ENCODE data around the gene LRBA. TPM values are rescaled to one million over a fixed set of nuclear protein-coding genes. Genes with fewer than 3 reads are reported as not detected.

The LRBA gene
- polyA plus RNA-seq, 3 donors from 2014 or later, result 18.1 to 25.3 (median 19.6) TPM

GRCh38 chr4:150323406-150324325 lies 691.4 kb downstream of the LRBA start:
- Mint-ChIP-seq H3K4me3 (no peak overlapping the region), H3K36me3 (peaks cover 4 to 18% (median 18%) of the 10 kb centered on the region in 3 donors), H3K27ac (no peak overlapping the region), H3K27me3 (ENCODE audit: low read depth in 3 of 3) (peaks cover 0 to 7% (median 0%) of the 10 kb centered on the region in 3 donors), H3K9me3 (no peaks in the 10 kb centered on the region), H3K4me1 (peaks cover 15 to 21% of the 10 kb centered on the region in 2 donors)
- DNase-seq, result no peak

- no peak overlapping the region for H3K27ac Mint-ChIP-seq
- peaks cover 15 to 18% of the 10 kb centered on the region in 2 donors for H3K4me1 Mint-ChIP-seq
- peaks cover 0 to 7% (median 0%) of the 10 kb centered on the region in 3 donors for H3K27me3 Mint-ChIP-seq (ENCODE audit: low read depth in 3 of 3)
- H3K9me3 Mint-ChIP-seq, result no peaks in the 10 kb centered on the region
- no peak for DNase-seq
- no peak overlapping the region for H3K4me3 Mint-ChIP-seq
- H3K36me3 Mint-ChIP-seq, result peaks cover 4 to 22% (median 21%) of the 10 kb centered on the region in 3 donors
These were observed 692.4 kb downstream of the LRBA start for GRCh38 chr4:150322646-150323045.

- Mint-ChIP-seq H3K4me1 (peaks cover 4 to 9% of the 10 kb centered on the region in 2 donors), H3K9me3 (no peaks in the 10 kb centered on the region), H3K36me3 (peaks cover 8 to 30% (median 25%) of the 10 kb centered on the region in 3 donors), H3K27me3 (ENCODE audit: low read depth in 3 of 3) (peaks cover 0 to 3% (median 2%) of the 10 kb centered on the region in 3 donors), H3K4me3 (no peak overlapping the region), H3K27ac (no peak overlapping the region)
- DNase-seq, result no peak
These were observed 694.0 kb downstream of the LRBA start for GRCh38 chr4:150321113-150321512.

- H3K4me1 Mint-ChIP-seq, result no peaks in the 10 kb centered on the region
- no peak overlapping the region for H3K27ac Mint-ChIP-seq
- peaks cover 14 to 28% (median 17%) of the 10 kb centered on the region in 3 donors for H3K36me3 Mint-ChIP-seq
- no peak overlapping the region for H3K4me3 Mint-ChIP-seq
- peaks cover 0 to 2% (median under 1%) of the 10 kb centered on the region in 3 donors for H3K27me3 Mint-ChIP-seq (ENCODE audit: low read depth in 3 of 3)
- no peak for DNase-seq
- no peaks in the 10 kb centered on the region for H3K9me3 Mint-ChIP-seq
These were observed 696.1 kb downstream of the LRBA start for GRCh38 chr4:150318971-150319370.

- DNase-seq, result no peak
- H3K27ac Mint-ChIP-seq, result no peak overlapping the region
- peaks cover 0 to 2% (median 0%) of the 10 kb centered on the region in 3 donors for H3K27me3 Mint-ChIP-seq (ENCODE audit: low read depth in 3 of 3)
- no peak overlapping the region for H3K4me3 Mint-ChIP-seq
- H3K4me1 Mint-ChIP-seq, result no peaks in the 10 kb centered on the region
- no peaks in the 10 kb centered on the region for H3K9me3 Mint-ChIP-seq
- peaks cover 14 to 28% (median 17%) of the 10 kb centered on the region in 3 donors for H3K36me3 Mint-ChIP-seq
These were observed 696.6 kb downstream of the LRBA start for GRCh38 chr4:150318527-150318926.

- H3K9me3 Mint-ChIP-seq, result no peaks in the 10 kb centered on the region
- no peaks in the 10 kb centered on the region for H3K4me1 Mint-ChIP-seq
- peak overlapping the region in 1 of 6 donors; percentile 24 for H3K27ac Mint-ChIP-seq
- H3K36me3 Mint-ChIP-seq, result peaks cover 14 to 28% (median 14%) of the 10 kb centered on the region in 3 donors
- H3K27me3 Mint-ChIP-seq (ENCODE audit: low read depth in 3 of 3), result peaks cover 0 to 2% (median 0%) of the 10 kb centered on the region in 3 donors
- no peak overlapping the region for H3K4me3 Mint-ChIP-seq
- DNase-seq, result no peak
These were observed 698.5 kb downstream of the LRBA start for GRCh38 chr4:150316332-150317205.

- Mint-ChIP-seq H3K4me3 (no peak overlapping the region), H3K27ac (no peak overlapping the region), H3K36me3 (peaks cover 10 to 23% (median 14%) of the 10 kb centered on the region in 3 donors), H3K27me3 (ENCODE audit: low read depth in 3 of 3) (peaks cover 0 to 2% (median 0%) of the 10 kb centered on the region in 3 donors), H3K4me1 (no peaks in the 10 kb centered on the region), H3K9me3 (no peaks in the 10 kb centered on the region)
- DNase-seq, result no peak
These were observed 699.4 kb downstream of the LRBA start for GRCh38 chr4:150315691-150316090.

GRCh38 chr4:150315175-150315574 lies 699.9 kb downstream of the LRBA start:
- no peak overlapping the region for H3K4me3 Mint-ChIP-seq
- peaks cover 0 to 2% (median 0%) of the 10 kb centered on the region in 3 donors for H3K27me3 Mint-ChIP-seq (ENCODE audit: low read depth in 3 of 3)
- no peaks in the 10 kb centered on the region for H3K4me1 Mint-ChIP-seq
- H3K9me3 Mint-ChIP-seq, result no peaks in the 10 kb centered on the region
- peaks cover 10 to 23% (median 14%) of the 10 kb centered on the region in 3 donors for H3K36me3 Mint-ChIP-seq
- no peak overlapping the region for H3K27ac Mint-ChIP-seq
- DNase-seq, result no peak

GRCh38 chr4:150314031-150314430 lies 701.1 kb downstream of the LRBA start:
- H3K9me3 Mint-ChIP-seq, result no peaks in the 10 kb centered on the region

GRCh38 chr4:150310159-150310895 lies 704.8 kb downstream of the LRBA start:
- Mint-ChIP-seq H3K27me3 (ENCODE audit: low read depth in 3 of 3) (no peaks in the 10 kb centered on the region), H3K27ac (no peak overlapping the region), H3K36me3 (peaks cover 0 to 6% (median 5%) of the 10 kb centered on the region in 3 donors), H3K4me1 (no peaks in the 10 kb centered on the region), H3K4me3 (no peak overlapping the region), H3K9me3 (no peaks in the 10 kb centered on the region)
- no peak for DNase-seq

More at GRCh38 chr4:150314031-150314430, 701.1 kb downstream of the LRBA start:
- DNase-seq, result no peak
- peaks cover 8 to 20% (median 10%) of the 10 kb centered on the region in 3 donors for H3K36me3 Mint-ChIP-seq
- no peak overlapping the region for H3K27ac Mint-ChIP-seq
- no peak overlapping the region for H3K4me3 Mint-ChIP-seq
- H3K4me1 Mint-ChIP-seq, result no peaks in the 10 kb centered on the region
- H3K27me3 Mint-ChIP-seq (ENCODE audit: low read depth in 3 of 3), result peaks cover 0 to 2% (median 0%) of the 10 kb centered on the region in 3 donors

GRCh38 chr4:150308824-150309472 lies 706.1 kb downstream of the LRBA start:
- Mint-ChIP-seq H3K27me3 (ENCODE audit: low read depth in 3 of 3) (no peaks in the 10 kb centered on the region), H3K9me3 (no peaks in the 10 kb centered on the region), H3K27ac (no peak overlapping the region), H3K36me3 (peaks cover 0 to 3% (median 0%) of the 10 kb centered on the region in 3 donors), H3K4me1 (no peaks in the 10 kb centered on the region), H3K4me3 (no peak overlapping the region)
- no peak for DNase-seq

- peaks cover 3% of the 10 kb centered on the region in 3 donors for H3K36me3 Mint-ChIP-seq
- no peaks in the 10 kb centered on the region for H3K4me1 Mint-ChIP-seq
- H3K27me3 Mint-ChIP-seq (ENCODE audit: low read depth in 3 of 3), result no peaks in the 10 kb centered on the region
- no peak for DNase-seq
- H3K9me3 Mint-ChIP-seq, result no peaks in the 10 kb centered on the region
- H3K27ac Mint-ChIP-seq, result no peak overlapping the region
- no peak overlapping the region for H3K4me3 Mint-ChIP-seq
These were observed 708.4 kb downstream of the LRBA start for GRCh38 chr4:150306719-150307118.

GRCh38 chr4:150305995-150306394 lies 709.1 kb downstream of the LRBA start:
- Mint-ChIP-seq H3K4me3 (no peak overlapping the region), H3K27ac (no peak overlapping the region), H3K4me1 (peaks cover 0 to under 1% of the 10 kb centered on the region in 2 donors), H3K36me3 (peaks cover 3 to 7% (median 3%) of the 10 kb centered on the region in 3 donors), H3K27me3 (ENCODE audit: low read depth in 3 of 3) (no peaks in the 10 kb centered on the region), H3K9me3 (no peaks in the 10 kb centered on the region)
- DNase-seq, result no peak

Data from immature natural killer cell (primary cell).